Measurements from ENCODE around the gene CCDC148. TPM values are rescaled to one million over a fixed set of nuclear protein-coding genes. Genes with fewer than 3 reads are reported as not detected.
A peak's percentile ranks its signal among the peaks of the same experiment; 100 is the strongest.
"Not testable (repeated sequence)": the region's sequence is repeated elsewhere in the genome, so short reads cannot be mapped to it uniquely, and the experiment has no call there.

CCDC148 gene
- total RNA-seq, 1 donor from 2014 or later = 9.3 TPM

DNA sequence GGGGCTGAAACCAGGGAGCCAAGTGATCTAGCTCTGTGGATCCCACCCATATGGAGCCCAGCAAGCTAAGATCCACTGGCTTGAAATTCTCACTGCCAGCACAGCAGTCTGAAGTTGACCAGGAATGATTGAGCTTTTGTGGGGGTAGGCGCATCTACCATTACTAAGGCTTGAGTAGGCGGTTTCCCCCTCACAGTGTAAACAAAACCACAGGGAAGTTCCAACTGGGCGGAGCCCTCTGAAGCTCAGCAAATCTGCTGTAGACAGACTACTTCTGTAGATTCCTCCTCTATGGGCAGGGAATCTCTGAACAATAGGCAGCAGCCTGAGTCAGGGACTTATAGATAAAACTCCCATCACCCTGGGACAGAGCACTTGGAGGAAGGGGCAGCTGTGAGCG lies 96.7 kb downstream of the CCDC148 start:
- Histone ChIP-seq H3K9me3 (ENCODE audit: low read depth) (no peaks in the 10 kb centered on the region), H3K4me3 (no peak overlapping the region), H3K36me3 (no peaks in the 10 kb centered on the region), H3K9ac (no peak overlapping the region), H2AFZ (replicated peaks) (no peak overlapping the region), H3K79me2 (ENCODE audit: low read depth) (no peaks in the 10 kb centered on the region), H3F3A (ENCODE audit: low read depth) (no peaks in the 10 kb centered on the region), H3K27me3 (no peaks in the 10 kb centered on the region), H3K4me1 (peaks cover 6% of the 10 kb centered on the region), H3K4me2 (peak overlapping the region; percentile 42), H3K27ac (peak overlapping the region; percentile 10), H4K20me1 (ENCODE audit: low read depth) (no peaks in the 10 kb centered on the region)
- peak; percentile 54 for DNase-seq (ENCODE audit: low spot score)
- H3K4me3 Mint-ChIP-seq = no peak overlapping the region
- no peaks in the 10 kb centered on the region for H3K27me3 Mint-ChIP-seq (ENCODE audit: insufficient read depth, low read depth)
- TF ChIP-seq EZH2phosphoT487 (IDR thresholded peaks at IDR 0.05) = no peak
- TF ChIP-seq EZH2 (IDR thresholded peaks at IDR 0.05) = no peak
- TF ChIP-seq, protein P1, sequence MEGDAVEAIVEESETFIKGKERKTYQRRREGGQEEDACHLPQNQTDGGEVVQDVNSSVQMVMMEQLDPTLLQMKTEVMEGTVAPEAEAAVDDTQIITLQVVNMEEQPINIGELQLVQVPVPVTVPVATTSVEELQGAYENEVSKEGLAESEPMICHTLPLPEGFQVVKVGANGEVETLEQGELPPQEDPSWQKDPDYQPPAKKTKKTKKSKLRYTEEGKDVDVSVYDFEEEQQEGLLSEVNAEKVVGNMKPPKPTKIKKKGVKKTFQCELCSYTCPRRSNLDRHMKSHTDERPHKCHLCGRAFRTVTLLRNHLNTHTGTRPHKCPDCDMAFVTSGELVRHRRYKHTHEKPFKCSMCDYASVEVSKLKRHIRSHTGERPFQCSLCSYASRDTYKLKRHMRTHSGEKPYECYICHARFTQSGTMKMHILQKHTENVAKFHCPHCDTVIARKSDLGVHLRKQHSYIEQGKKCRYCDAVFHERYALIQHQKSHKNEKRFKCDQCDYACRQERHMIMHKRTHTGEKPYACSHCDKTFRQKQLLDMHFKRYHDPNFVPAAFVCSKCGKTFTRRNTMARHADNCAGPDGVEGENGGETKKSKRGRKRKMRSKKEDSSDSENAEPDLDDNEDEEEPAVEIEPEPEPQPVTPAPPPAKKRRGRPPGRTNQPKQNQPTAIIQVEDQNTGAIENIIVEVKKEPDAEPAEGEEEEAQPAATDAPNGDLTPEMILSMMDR (IDR thresholded peaks at IDR 0.05) = no peak
- H3K4me1 Mint-ChIP-seq = peaks cover 3% of the 10 kb centered on the region
- H3K27ac Mint-ChIP-seq = no peak overlapping the region
- H3K9me3 Mint-ChIP-seq = peaks cover 26% of the 10 kb centered on the region
- H3K36me3 Mint-ChIP-seq = no peaks in the 10 kb centered on the region

DNA sequence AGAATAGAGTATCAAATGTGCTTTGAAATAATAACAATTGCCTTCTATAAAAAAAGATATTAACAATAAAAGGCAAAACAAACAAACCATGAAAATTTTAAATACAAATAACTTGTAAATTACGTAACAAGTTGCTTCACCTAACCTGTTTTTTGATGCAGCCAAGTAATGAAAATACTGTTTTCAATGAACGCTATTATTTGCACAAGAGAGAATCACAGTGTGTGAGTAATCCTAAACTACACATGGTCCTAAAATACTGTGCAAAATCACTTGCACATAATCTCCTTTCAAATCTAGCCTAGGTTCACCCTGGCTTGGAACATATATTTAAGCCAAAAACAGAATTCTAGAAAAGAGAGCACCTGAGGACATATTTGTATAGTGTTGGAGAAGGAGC lies 98.9 kb downstream of the CCDC148 start:
- no peaks in the 10 kb centered on the region for H3K36me3 Mint-ChIP-seq
- Histone ChIP-seq H3K36me3 (no peaks in the 10 kb centered on the region), H3K9me3 (ENCODE audit: low read depth) (no peaks in the 10 kb centered on the region), H2AFZ (replicated peaks) (no peak overlapping the region), H3K4me2 (no peak overlapping the region), H3K9ac (no peak overlapping the region), H4K20me1 (ENCODE audit: low read depth) (no peaks in the 10 kb centered on the region), H3K4me1 (peaks cover 6% of the 10 kb centered on the region), H3K4me3 (no peak overlapping the region), H3F3A (ENCODE audit: low read depth) (no peaks in the 10 kb centered on the region), H3K27ac (no peak overlapping the region), H3K27me3 (no peaks in the 10 kb centered on the region), H3K79me2 (ENCODE audit: low read depth) (no peaks in the 10 kb centered on the region)
- peaks cover 13% of the 10 kb centered on the region for H3K9me3 Mint-ChIP-seq
- H3K27me3 Mint-ChIP-seq (ENCODE audit: insufficient read depth, low read depth) = no peaks in the 10 kb centered on the region
- TF ChIP-seq, protein P1 (IDR thresholded peaks at IDR 0.05) = no peak
- TF ChIP-seq EZH2phosphoT487 (IDR thresholded peaks at IDR 0.05) (no peak), EZH2 (IDR thresholded peaks at IDR 0.05) (no peak)
- H3K4me3 Mint-ChIP-seq = no peak overlapping the region
- no peak for DNase-seq (ENCODE audit: low spot score)
- H3K4me1 Mint-ChIP-seq = peaks cover 3% of the 10 kb centered on the region
- no peak overlapping the region for H3K27ac Mint-ChIP-seq

DNA sequence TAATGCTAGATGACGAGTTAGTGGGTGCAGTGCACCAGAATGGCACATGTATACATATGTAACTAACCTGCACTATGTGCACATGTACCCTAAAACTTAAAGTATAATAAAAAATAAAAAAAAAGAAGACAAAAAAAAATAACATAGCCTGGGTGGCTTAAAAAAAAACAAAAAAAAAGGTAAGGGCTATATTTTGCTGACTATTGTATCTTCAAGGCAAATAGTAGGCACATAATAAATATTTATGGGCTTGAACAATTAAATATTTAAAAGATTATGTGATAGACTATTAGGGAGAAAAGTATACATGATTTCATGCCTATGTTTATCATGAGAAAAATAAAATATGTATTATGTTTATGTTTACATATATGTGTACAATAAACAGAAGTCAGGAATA lies 99.4 kb downstream of the CCDC148 start:
- H3K9ac ChIP-seq = no peak overlapping the region
- peaks cover 6% of the 10 kb centered on the region for H3K4me1 ChIP-seq
- no peaks in the 10 kb centered on the region for H3K36me3 ChIP-seq
- Mint-ChIP-seq H3K4me1 (peaks cover 3% of the 10 kb centered on the region), H3K36me3 (no peaks in the 10 kb centered on the region), H3K27me3 (ENCODE audit: insufficient read depth, low read depth) (no peaks in the 10 kb centered on the region), H3K4me3 (no peak overlapping the region), H3K27ac (no peak overlapping the region), H3K9me3 (peaks cover 7% of the 10 kb centered on the region)
- no peak overlapping the region for H3K4me3 ChIP-seq
- H4K20me1 ChIP-seq (ENCODE audit: low read depth) = no peaks in the 10 kb centered on the region
- H3F3A ChIP-seq (ENCODE audit: low read depth) = no peaks in the 10 kb centered on the region
- no peak overlapping the region for H2AFZ ChIP-seq (replicated peaks)
- H3K9me3 ChIP-seq (ENCODE audit: low read depth) = no peaks in the 10 kb centered on the region
- no peak for TF ChIP-seq EZH2phosphoT487 (IDR thresholded peaks at IDR 0.05)
- H3K4me2 ChIP-seq = no peak overlapping the region
- no peaks in the 10 kb centered on the region for H3K27me3 ChIP-seq
- no peak overlapping the region for H3K27ac ChIP-seq
- no peaks in the 10 kb centered on the region for H3K79me2 ChIP-seq (ENCODE audit: low read depth)
- DNase-seq (ENCODE audit: low spot score) = no peak

DNA sequence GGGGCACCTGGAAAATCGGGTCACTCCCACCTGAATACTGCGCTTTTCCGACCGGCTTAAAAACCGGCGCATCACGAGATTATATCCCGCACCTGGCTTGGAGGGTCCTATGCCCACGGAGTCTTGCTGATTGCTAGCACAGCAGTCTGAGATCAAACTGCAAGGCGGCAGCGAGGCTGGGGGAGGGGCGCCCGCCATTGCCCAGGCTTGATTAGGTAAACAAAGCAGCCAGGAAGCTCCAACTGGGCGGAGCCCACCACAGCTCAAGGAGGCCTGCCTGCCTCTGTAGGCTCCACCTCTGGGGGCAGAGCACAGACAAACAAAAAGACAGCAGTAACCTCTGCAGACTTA lies 105.1 kb downstream of the CCDC148 start:
- not testable (repeated sequence) for H3K4me1 ChIP-seq; H3K9me3 Mint-ChIP-seq; H3K4me3 Mint-ChIP-seq; H3K27me3 ChIP-seq; H3F3A ChIP-seq (ENCODE audit: low read depth); H3K27ac ChIP-seq; DNase-seq (ENCODE audit: low spot score); H3K4me2 ChIP-seq; H3K36me3 Mint-ChIP-seq; H3K9me3 ChIP-seq (ENCODE audit: low read depth); H3K4me3 ChIP-seq; H3K4me1 Mint-ChIP-seq; H3K27me3 Mint-ChIP-seq (ENCODE audit: insufficient read depth, low read depth); H2AFZ ChIP-seq (replicated peaks); H3K79me2 ChIP-seq (ENCODE audit: low read depth); H3K9ac ChIP-seq; H3K27ac Mint-ChIP-seq; H4K20me1 ChIP-seq (ENCODE audit: low read depth); H3K36me3 ChIP-seq

DNA sequence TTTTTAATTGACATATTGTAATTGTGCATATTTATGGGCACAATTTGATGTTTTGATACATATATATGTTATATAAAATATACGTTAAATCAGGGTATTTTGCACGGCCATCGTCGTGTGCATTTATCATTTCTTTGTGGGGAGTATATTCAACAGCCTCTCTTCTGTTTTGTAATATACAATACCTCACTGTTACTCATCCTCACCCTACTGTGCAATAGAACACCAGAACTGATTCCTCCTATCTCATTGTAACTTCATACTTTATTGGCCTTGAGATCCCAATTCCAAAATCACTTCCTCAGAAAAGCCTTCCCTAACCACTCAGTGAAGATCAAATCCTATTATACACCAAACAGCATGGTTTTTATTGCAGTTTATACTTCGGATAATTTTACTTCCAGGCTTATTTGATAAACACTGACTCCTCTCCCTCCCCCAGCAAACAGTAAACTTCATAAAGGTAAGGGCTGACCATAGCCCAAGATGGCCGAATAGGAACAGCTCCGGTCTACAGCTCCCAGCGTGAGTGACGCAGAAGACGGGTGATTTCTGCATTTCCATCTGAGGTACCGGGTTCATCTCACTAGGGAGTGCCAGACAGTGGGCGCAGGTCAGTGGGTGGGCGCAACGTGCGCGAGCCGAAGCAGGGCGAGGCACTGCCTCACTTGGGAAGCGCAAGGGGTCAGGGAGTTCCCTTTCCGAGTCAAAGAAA lies 105.6 kb downstream of the CCDC148 start:
- not testable (repeated sequence) for H3K4me1 Mint-ChIP-seq; H3K4me1 ChIP-seq; H4K20me1 ChIP-seq (ENCODE audit: low read depth); H3K27ac Mint-ChIP-seq; H3K9ac ChIP-seq; H3K9me3 Mint-ChIP-seq; H3K4me3 Mint-ChIP-seq; H3F3A ChIP-seq (ENCODE audit: low read depth); H3K36me3 Mint-ChIP-seq; H3K4me3 ChIP-seq; H2AFZ ChIP-seq (replicated peaks); DNase-seq (ENCODE audit: low spot score); H3K9me3 ChIP-seq (ENCODE audit: low read depth); H3K79me2 ChIP-seq (ENCODE audit: low read depth); H3K4me2 ChIP-seq; H3K36me3 ChIP-seq; H3K27me3 ChIP-seq; H3K27me3 Mint-ChIP-seq (ENCODE audit: insufficient read depth, low read depth); H3K27ac ChIP-seq

Measured in neural progenitor cell (in vitro differentiated cells).